T-helper 1 cell (primary cell): Measurements from ENCODE around the gene OVCA2.
A peak's percentile ranks its signal among the peaks of the same experiment; 100 is the strongest.

Source experiments
- DNase-seq, 5 donors: peaks; one replicate each; pipeline ENCODE4 v3.0.0-alpha.2; 2012 to 2020

OVCA2 gene

GRCh38 chr17:2034806-2035540, 6.8 kb upstream of the OVCA2 start:
- DNase-seq: no peak

GRCh38 chr17:2035541-2036488, 6.0 kb upstream of the OVCA2 start:
- DNase-seq: no peak

GRCh38 chr17:2037155-2037554, 4.7 kb upstream of the OVCA2 start:
- DNase-seq: no peak

- no peak for DNase-seq
Measured at GRCh38 chr17:2040219-2040827, 1.5 kb upstream of the OVCA2 start.

- no peak for DNase-seq
Measured at GRCh38 chr17:2040942-2041560, 771 bp upstream of the OVCA2 start.

GRCh38 chr17:2042390-2042847, 597 bp downstream of the OVCA2 start:
- DNase-seq: no peak

GRCh38 chr17:2042933-2043332, 1.1 kb downstream of the OVCA2 start:
- DNase-seq: no peak

- DNase-seq: no peak
Measured at GRCh38 chr17:2043785-2044184, 2.0 kb downstream of the OVCA2 start.

GRCh38 chr17:2044263-2044894, 2.6 kb downstream of the OVCA2 start:
- no peak for DNase-seq

- DNase-seq: no peak
Measured at GRCh38 chr17:2047590-2047989, 5.8 kb downstream of the OVCA2 start.

- no peak for DNase-seq
Measured at GRCh38 chr17:2048805-2049204, 7.0 kb downstream of the OVCA2 start.

GRCh38 chr17:2049333-2050299, 7.8 kb downstream of the OVCA2 start:
- DNase-seq: peak; percentile 73 to 89 (median 85)

GRCh38 chr17:2050300-2051060, 8.7 kb downstream of the OVCA2 start:
- DNase-seq: peak; percentile 55 to 78 (median 68)

GRCh38 chr17:2051061-2051932, 9.5 kb downstream of the OVCA2 start:
- DNase-seq: no peak

- DNase-seq: no peak
Measured at GRCh38 chr17:2051933-2052559, 10.2 kb downstream of the OVCA2 start.

GRCh38 chr17:2053380-2054261, 11.8 kb downstream of the OVCA2 start:
- DNase-seq: peak; percentile 65 to 82 (median 72)

GRCh38 chr17:2054262-2054511, 12.4 kb downstream of the OVCA2 start:
- DNase-seq: peak in 1 of 5 donors; percentile 39
